Endodermal cell (in vitro differentiated cells): ENCODE data around the gene DLEU7. TPM values are rescaled to one million over a fixed set of nuclear protein-coding genes. Genes with fewer than 3 reads are reported as not detected.

Source experiments
- DNase-seq: peaks from one replicate; pipeline ENCODE4 v3.0.0-alpha.2; 2017
- H3K27ac ChIP-seq: 2 replicates; pipeline ENCODE4 v1.5.1; 2013; ENCODE audit warnings: mild to moderate bottlenecking, low read depth, low read length, moderate library complexity
- H3K27me3 ChIP-seq: 2 replicates; pipeline ENCODE4 v1.6.1; 2013; ENCODE audit warnings: mild to moderate bottlenecking, low read length, moderate library complexity; ENCODE audit not compliant: insufficient read depth, control insufficient read depth, poor library complexity, severe bottlenecking
- H3K36me3 ChIP-seq: 2 replicates; pipeline ENCODE4 v1.7.0; 2013; ENCODE audit warnings: mild to moderate bottlenecking, low read length, moderate library complexity; ENCODE audit not compliant: control insufficient read depth, insufficient read depth
- H3K4me1 ChIP-seq: one replicate; pipeline ENCODE4 v1.7.0; 2013; ENCODE audit warnings: low read length; ENCODE audit not compliant: control insufficient read depth, insufficient read depth
- H3K4me3 ChIP-seq: 2 replicates; pipeline ENCODE4 v1.5.1; 2013; ENCODE audit warnings: mild to moderate bottlenecking, low read length, moderate library complexity
- H3K9ac ChIP-seq: 2 replicates; pipeline ENCODE4 v1.6.1; 2013; ENCODE audit warnings: mild to moderate bottlenecking, low read length, moderate library complexity; ENCODE audit not compliant: poor library complexity, severe bottlenecking; ENCODE audit errors: extremely low read depth
- H3K9me3 ChIP-seq: 2 replicates; pipeline ENCODE4 v1.6.1; 2013; ENCODE audit warnings: mild to moderate bottlenecking, low read length, moderate library complexity; ENCODE audit not compliant: control insufficient read depth
- H3K27ac Mint-ChIP-seq: 2 replicates; pipeline ENCODE4 v1.8.0; 2020; ENCODE audit warnings: mixed read lengths
- H3K27me3 Mint-ChIP-seq: 2 replicates; pipeline ENCODE4 v1.8.0; 2021; ENCODE audit warnings: mild to moderate bottlenecking, mixed read lengths; ENCODE audit not compliant: insufficient read depth
- H3K36me3 Mint-ChIP-seq: 2 replicates; pipeline ENCODE4 v1.8.0; 2020; ENCODE audit warnings: low read depth, mixed read lengths
- H3K4me1 Mint-ChIP-seq: 2 replicates; pipeline ENCODE4 v1.8.0; 2020; ENCODE audit warnings: mixed read lengths
- H3K4me3 Mint-ChIP-seq: 2 replicates; pipeline ENCODE4 v1.8.0; 2020; ENCODE audit warnings: mild to moderate bottlenecking, moderate library complexity, mixed read lengths
- H3K9me3 Mint-ChIP-seq: 2 replicates; pipeline ENCODE4 v1.8.0; 2020; ENCODE audit warnings: mild to moderate bottlenecking, mixed read lengths
- WGBS, 2 experiments: methylation state at CpG; one replicate each; pipeline versions ENCODE4 v1.1.5 to v1.1.7; 2013; ENCODE audit warnings: missing lambda C conversion rate in 2 of 2, mixed read lengths in 1 of 2; ENCODE audit not compliant: insufficient coverage in 1 of 2, insufficient read length in 1 of 2; 5-methylcytosine and 5-hydroxymethylcytosine counted together
- total RNA-seq, 2 donors: library from RNA; stranded (reverse); fragmentation: NEBNext Ultra II Directional in 1 of 2; extraction: Animal tissue kit (Norgen Biotek cat#: 25700) in 1 of 2; gene quantifications; 2 replicates in 1 of 2; 3 replicates in 1 of 2; pipeline ENCODE4 v1.2.1, GENCODE V29; 2021
- TF ChIP-seq, protein P1 (sequence below): fragments of 200-600 bp; sonication (generic); conservative IDR thresholded peaks from 2 replicates; pipeline ENCODE4 v1.5.0; 2021; ENCODE audit warnings: antibody characterized with exemption, mild to moderate bottlenecking

The DLEU7 gene
- total RNA-seq, 2 donors from 2014 or later: not detected

- Histone ChIP-seq H3K27me3 (no peaks in the 10 kb centered on the region), H3K4me1 (no peaks in the 10 kb centered on the region), H3K27ac (no peak overlapping the region), H3K9ac (no peak overlapping the region), H3K4me3 (no peak overlapping the region), H3K36me3 (no peaks in the 10 kb centered on the region), H3K9me3 (peaks cover 8% of the 10 kb centered on the region)
- DNase-seq: no peak
- TF ChIP-seq, protein P1, sequence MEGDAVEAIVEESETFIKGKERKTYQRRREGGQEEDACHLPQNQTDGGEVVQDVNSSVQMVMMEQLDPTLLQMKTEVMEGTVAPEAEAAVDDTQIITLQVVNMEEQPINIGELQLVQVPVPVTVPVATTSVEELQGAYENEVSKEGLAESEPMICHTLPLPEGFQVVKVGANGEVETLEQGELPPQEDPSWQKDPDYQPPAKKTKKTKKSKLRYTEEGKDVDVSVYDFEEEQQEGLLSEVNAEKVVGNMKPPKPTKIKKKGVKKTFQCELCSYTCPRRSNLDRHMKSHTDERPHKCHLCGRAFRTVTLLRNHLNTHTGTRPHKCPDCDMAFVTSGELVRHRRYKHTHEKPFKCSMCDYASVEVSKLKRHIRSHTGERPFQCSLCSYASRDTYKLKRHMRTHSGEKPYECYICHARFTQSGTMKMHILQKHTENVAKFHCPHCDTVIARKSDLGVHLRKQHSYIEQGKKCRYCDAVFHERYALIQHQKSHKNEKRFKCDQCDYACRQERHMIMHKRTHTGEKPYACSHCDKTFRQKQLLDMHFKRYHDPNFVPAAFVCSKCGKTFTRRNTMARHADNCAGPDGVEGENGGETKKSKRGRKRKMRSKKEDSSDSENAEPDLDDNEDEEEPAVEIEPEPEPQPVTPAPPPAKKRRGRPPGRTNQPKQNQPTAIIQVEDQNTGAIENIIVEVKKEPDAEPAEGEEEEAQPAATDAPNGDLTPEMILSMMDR: no peak
- no peaks in the 10 kb centered on the region for H3K4me1 Mint-ChIP-seq
- no peak overlapping the region for H3K4me3 Mint-ChIP-seq
- H3K9me3 Mint-ChIP-seq: peaks cover 7% of the 10 kb centered on the region
- H3K27ac Mint-ChIP-seq: no peak overlapping the region
- no peaks in the 10 kb centered on the region for H3K36me3 Mint-ChIP-seq
- no peaks in the 10 kb centered on the region for H3K27me3 Mint-ChIP-seq
- WGBS, 2 experiments: 89 to 94% methylated on average over 1 to 2 of the region's 2 CpGs
These were observed 12.2 kb upstream of the DLEU7 start for GRCh38 chr13:50855681-50856080.

GRCh38 chr13:50850445-50850844 lies 7.0 kb upstream of the DLEU7 start:
- Histone ChIP-seq H3K27me3 (peaks cover 9% of the 10 kb centered on the region), H3K4me1 (no peaks in the 10 kb centered on the region), H3K36me3 (no peaks in the 10 kb centered on the region), H3K4me3 (no peak overlapping the region), H3K9ac (no peak overlapping the region), H3K27ac (no peak overlapping the region), H3K9me3 (no peaks in the 10 kb centered on the region)
- Mint-ChIP-seq H3K9me3 (no peaks in the 10 kb centered on the region), H3K4me1 (no peaks in the 10 kb centered on the region), H3K36me3 (no peaks in the 10 kb centered on the region), H3K4me3 (no peak overlapping the region), H3K27me3 (peaks cover 19% of the 10 kb centered on the region), H3K27ac (no peak overlapping the region)
- 100% methylated on average over 2 of the region's 2 CpGs; no CpG with 5 or more reads in 1 of the 2 experiments for WGBS, 2 experiments
- DNase-seq: no peak
- TF ChIP-seq, protein P1: no peak

DNA sequence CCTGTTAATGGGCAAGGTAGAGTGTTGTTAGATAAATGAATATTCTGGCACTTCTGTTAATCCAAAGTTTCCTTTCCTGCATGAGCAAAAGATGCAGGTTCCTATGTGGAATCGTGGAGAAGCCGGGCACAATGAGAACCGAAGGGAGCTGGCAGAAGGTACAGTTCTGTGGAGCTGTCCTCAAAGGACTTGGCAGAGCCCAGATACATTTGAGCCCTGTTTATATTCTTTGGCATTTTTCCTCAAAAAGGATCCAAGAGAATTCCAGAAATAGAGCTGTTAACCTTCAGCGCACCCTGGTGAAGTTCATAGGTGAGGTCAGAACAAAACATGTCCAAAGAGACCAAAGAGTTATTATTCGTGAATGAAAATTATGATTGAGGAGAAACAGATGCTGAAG lies 4.0 kb upstream of the DLEU7 start:
- DNase-seq: no peak
- no peak overlapping the region for H3K27ac Mint-ChIP-seq
- H3K4me1 Mint-ChIP-seq: peaks cover 4% of the 10 kb centered on the region
- no peaks in the 10 kb centered on the region for H3K9me3 Mint-ChIP-seq
- WGBS, 2 experiments: 95 to 98% methylated on average over 5 of the region's 5 CpGs
- Histone ChIP-seq H3K27me3 (peaks cover 37% of the 10 kb centered on the region), H3K9me3 (no peaks in the 10 kb centered on the region), H3K27ac (no peak overlapping the region), H3K4me1 (peaks cover 2% of the 10 kb centered on the region), H3K4me3 (no peak overlapping the region), H3K36me3 (no peaks in the 10 kb centered on the region), H3K9ac (no peak overlapping the region)
- TF ChIP-seq, protein P1: no peak
- no peak overlapping the region for H3K4me3 Mint-ChIP-seq
- H3K36me3 Mint-ChIP-seq: no peaks in the 10 kb centered on the region
- H3K27me3 Mint-ChIP-seq: peaks cover 44% of the 10 kb centered on the region
